ENCODE results near the gene TMTC2.

TMTC2 gene

DNA sequence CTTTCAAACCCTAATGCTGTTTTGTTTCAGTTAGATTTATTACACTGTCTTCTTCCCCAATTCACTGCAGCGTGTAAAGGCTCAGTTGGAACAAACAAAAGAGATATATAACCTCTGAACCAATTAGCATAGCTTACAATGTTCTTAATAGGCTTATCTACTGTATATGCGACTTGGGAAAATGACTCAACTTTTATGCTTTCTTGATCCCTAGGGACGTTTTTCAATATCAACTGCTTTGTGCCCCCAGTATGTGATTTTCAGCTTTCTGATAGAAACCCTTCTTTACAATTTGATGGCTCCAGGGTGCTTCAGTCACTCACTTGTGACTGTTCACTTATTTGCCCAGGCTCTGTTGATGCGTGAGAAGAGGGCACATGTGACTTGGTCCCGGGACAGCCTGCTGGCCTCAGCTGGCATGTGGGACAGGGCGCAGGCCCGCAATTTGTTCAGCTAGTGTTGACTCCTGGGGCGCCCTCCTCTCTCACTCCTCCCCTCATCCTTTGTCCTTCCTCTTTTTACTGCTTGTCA lies 107.1 kb downstream of the TMTC2 start:
- DNase-seq (ENCODE audit: extremely low read depth, insufficient read length), result no peak
- H3K4me3 ChIP-seq (replicated peaks; ENCODE audit: low read depth, low read length), result no peak overlapping the region
- TF ChIP-seq, protein P1, sequence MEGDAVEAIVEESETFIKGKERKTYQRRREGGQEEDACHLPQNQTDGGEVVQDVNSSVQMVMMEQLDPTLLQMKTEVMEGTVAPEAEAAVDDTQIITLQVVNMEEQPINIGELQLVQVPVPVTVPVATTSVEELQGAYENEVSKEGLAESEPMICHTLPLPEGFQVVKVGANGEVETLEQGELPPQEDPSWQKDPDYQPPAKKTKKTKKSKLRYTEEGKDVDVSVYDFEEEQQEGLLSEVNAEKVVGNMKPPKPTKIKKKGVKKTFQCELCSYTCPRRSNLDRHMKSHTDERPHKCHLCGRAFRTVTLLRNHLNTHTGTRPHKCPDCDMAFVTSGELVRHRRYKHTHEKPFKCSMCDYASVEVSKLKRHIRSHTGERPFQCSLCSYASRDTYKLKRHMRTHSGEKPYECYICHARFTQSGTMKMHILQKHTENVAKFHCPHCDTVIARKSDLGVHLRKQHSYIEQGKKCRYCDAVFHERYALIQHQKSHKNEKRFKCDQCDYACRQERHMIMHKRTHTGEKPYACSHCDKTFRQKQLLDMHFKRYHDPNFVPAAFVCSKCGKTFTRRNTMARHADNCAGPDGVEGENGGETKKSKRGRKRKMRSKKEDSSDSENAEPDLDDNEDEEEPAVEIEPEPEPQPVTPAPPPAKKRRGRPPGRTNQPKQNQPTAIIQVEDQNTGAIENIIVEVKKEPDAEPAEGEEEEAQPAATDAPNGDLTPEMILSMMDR (IDR thresholded peaks at IDR 0.05; ENCODE audit: insufficient read depth, low read length, poor library complexity, severe bottlenecking), result no peak
- no peaks in the 10 kb centered on the region for H3K27me3 ChIP-seq (replicated peaks; ENCODE audit: control insufficient read depth, insufficient read depth, low read length)
- no peaks in the 10 kb centered on the region; the same call in 1 of the 2 replicates for H3K36me3 ChIP-seq (ENCODE audit: control insufficient read depth, insufficient read depth, low read length)

GRCh38 chr12:82797480-82797879 lies 110.8 kb downstream of the TMTC2 start:
- Histone ChIP-seq H3K27me3 (replicated peaks; ENCODE audit: control insufficient read depth, insufficient read depth, low read length) (no peaks in the 10 kb centered on the region), H3K4me3 (replicated peaks; ENCODE audit: low read depth, low read length) (no peak overlapping the region), H3K36me3 (ENCODE audit: control insufficient read depth, insufficient read depth, low read length) (no peaks in the 10 kb centered on the region; the same call in 1 of the 2 replicates)
- DNase-seq (ENCODE audit: extremely low read depth, insufficient read length), result no peak
- TF ChIP-seq, protein P1 (IDR thresholded peaks at IDR 0.05; ENCODE audit: insufficient read depth, low read length, poor library complexity, severe bottlenecking), result no peak

DNA sequence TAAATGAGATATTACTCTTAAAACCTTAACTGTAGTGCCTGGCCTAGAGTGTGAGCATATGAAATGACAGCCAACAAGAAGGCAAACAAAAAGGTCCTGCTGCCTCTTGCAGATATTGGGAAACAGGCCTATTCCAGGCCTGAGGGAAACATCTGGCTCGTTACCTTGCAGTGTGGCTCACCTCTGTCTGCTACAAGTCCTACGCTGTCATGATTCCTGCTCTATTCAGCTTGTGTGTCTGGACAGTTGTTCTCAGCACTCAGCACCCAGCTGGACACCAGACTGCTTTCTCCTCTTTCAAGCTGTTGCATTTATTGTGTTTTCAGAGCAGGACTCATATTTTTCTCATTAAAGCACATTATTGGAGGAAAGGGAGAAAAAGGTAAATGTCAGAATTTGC lies 113.5 kb downstream of the TMTC2 start:
- DNase-seq (ENCODE audit: extremely low read depth, insufficient read length), result no peak
- Histone ChIP-seq H3K27me3 (replicated peaks; ENCODE audit: control insufficient read depth, insufficient read depth, low read length) (no peaks in the 10 kb centered on the region), H3K36me3 (ENCODE audit: control insufficient read depth, insufficient read depth, low read length) (no peaks in the 10 kb centered on the region; the same call in 1 of the 2 replicates), H3K4me3 (replicated peaks; ENCODE audit: low read depth, low read length) (no peak overlapping the region)
- TF ChIP-seq, protein P1 (IDR thresholded peaks at IDR 0.05; ENCODE audit: insufficient read depth, low read length, poor library complexity, severe bottlenecking), result no peak

- Histone ChIP-seq H3K27me3 (replicated peaks; ENCODE audit: control insufficient read depth, insufficient read depth, low read length) (no peaks in the 10 kb centered on the region), H3K36me3 (ENCODE audit: control insufficient read depth, insufficient read depth, low read length) (no peaks in the 10 kb centered on the region), H3K4me3 (replicated peaks; ENCODE audit: low read depth, low read length) (no peak overlapping the region)
- TF ChIP-seq, protein P1 (IDR thresholded peaks at IDR 0.05; ENCODE audit: insufficient read depth, low read length, poor library complexity, severe bottlenecking), result no peak
- no peak for DNase-seq (ENCODE audit: extremely low read depth, insufficient read length)
These were observed 115.4 kb downstream of the TMTC2 start for GRCh38 chr12:82801951-82802610.

DNA sequence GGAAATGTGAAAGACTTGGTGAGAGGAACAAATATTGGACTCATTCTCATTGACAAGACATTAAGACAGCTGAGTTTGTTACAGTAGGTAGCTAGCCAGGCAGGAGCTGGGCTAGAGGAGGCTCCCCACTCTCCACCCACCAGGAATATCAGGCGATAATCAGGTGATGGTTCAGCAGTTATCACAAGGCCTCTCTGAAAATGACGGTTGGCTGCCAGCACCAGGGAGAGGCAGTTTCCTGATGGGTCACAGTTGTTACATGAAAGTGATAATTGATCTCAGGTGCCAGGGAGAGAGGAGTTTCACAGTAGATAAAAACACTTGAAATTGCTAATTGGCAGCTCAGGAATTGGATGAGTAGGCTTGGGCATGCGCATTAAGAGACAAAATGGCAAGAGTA lies 116.5 kb downstream of the TMTC2 start:
- Histone ChIP-seq H3K4me3 (replicated peaks; ENCODE audit: low read depth, low read length) (no peak overlapping the region), H3K27me3 (replicated peaks; ENCODE audit: control insufficient read depth, insufficient read depth, low read length) (no peaks in the 10 kb centered on the region), H3K36me3 (ENCODE audit: control insufficient read depth, insufficient read depth, low read length) (no peaks in the 10 kb centered on the region)
- DNase-seq (ENCODE audit: extremely low read depth, insufficient read length), result no peak
- TF ChIP-seq, protein P1 (IDR thresholded peaks at IDR 0.05; ENCODE audit: insufficient read depth, low read length, poor library complexity, severe bottlenecking), result no peak

Data from GM06990 (cell line).